ENCODE measurements around the gene SNX19. TPM values are rescaled to one million over a fixed set of nuclear protein-coding genes. Genes with fewer than 3 reads are reported as not detected.
A peak's percentile ranks its signal among the peaks of the same experiment; 100 is the strongest.

The SNX19 gene
- total RNA-seq, 1 donor from 2014 or later = 56.3 TPM

GRCh38 chr11:130828741-130829140 lies 87.5 kb downstream of the SNX19 start:
- Mint-ChIP-seq H3K9me3 (ENCODE audit: low read depth) (no peaks in the 10 kb centered on the region), H3K27me3 (peaks cover 12% of the 10 kb centered on the region), H3K36me3 (ENCODE audit: insufficient read depth) (no peaks in the 10 kb centered on the region), H3K4me1 (ENCODE audit: low read depth) (peaks cover 4% of the 10 kb centered on the region), H3K4me3 (ENCODE audit: low read depth) (no peak overlapping the region), H3K27ac (no peak overlapping the region)
- DNase-seq (ENCODE audit: low spot score, unreplicated experiment) = no peak
- TF ChIP-seq CTCF (IDR thresholded peaks at IDR 0.05; ENCODE audit: unreplicated experiment) = no peak

GRCh38 chr11:130827451-130828377 lies 88.6 kb downstream of the SNX19 start:
- no peak overlapping the region for H3K4me3 Mint-ChIP-seq (ENCODE audit: low read depth)
- peak; percentile 57 for TF ChIP-seq CTCF (IDR thresholded peaks at IDR 0.05; ENCODE audit: unreplicated experiment)
- no peaks in the 10 kb centered on the region for H3K9me3 Mint-ChIP-seq (ENCODE audit: low read depth)
- peaks cover 12% of the 10 kb centered on the region for H3K27me3 Mint-ChIP-seq
- no peaks in the 10 kb centered on the region for H3K36me3 Mint-ChIP-seq (ENCODE audit: insufficient read depth)
- peaks cover 4% of the 10 kb centered on the region for H3K4me1 Mint-ChIP-seq (ENCODE audit: low read depth)
- DNase-seq (ENCODE audit: low spot score, unreplicated experiment) = peak; percentile 37
- no peak overlapping the region for H3K27ac Mint-ChIP-seq

GRCh38 chr11:130826572-130826971 lies 89.7 kb downstream of the SNX19 start:
- no peak for TF ChIP-seq CTCF (IDR thresholded peaks at IDR 0.05; ENCODE audit: unreplicated experiment)
- Mint-ChIP-seq H3K27ac (no peak overlapping the region), H3K4me1 (ENCODE audit: low read depth) (peaks cover 4% of the 10 kb centered on the region), H3K4me3 (ENCODE audit: low read depth) (no peak overlapping the region), H3K36me3 (ENCODE audit: insufficient read depth) (no peaks in the 10 kb centered on the region), H3K27me3 (peaks cover 5% of the 10 kb centered on the region), H3K9me3 (ENCODE audit: low read depth) (no peaks in the 10 kb centered on the region)
- DNase-seq (ENCODE audit: low spot score, unreplicated experiment) = no peak

GRCh38 chr11:130825983-130826382 lies 90.3 kb downstream of the SNX19 start:
- H3K4me3 Mint-ChIP-seq (ENCODE audit: low read depth) = no peak overlapping the region
- no peaks in the 10 kb centered on the region for H3K36me3 Mint-ChIP-seq (ENCODE audit: insufficient read depth)
- H3K9me3 Mint-ChIP-seq (ENCODE audit: low read depth) = no peaks in the 10 kb centered on the region
- DNase-seq (ENCODE audit: low spot score, unreplicated experiment) = no peak
- no peak for TF ChIP-seq CTCF (IDR thresholded peaks at IDR 0.05; ENCODE audit: unreplicated experiment)
- H3K4me1 Mint-ChIP-seq (ENCODE audit: low read depth) = peaks cover 4% of the 10 kb centered on the region
- H3K27me3 Mint-ChIP-seq = peaks cover 8% of the 10 kb centered on the region
- H3K27ac Mint-ChIP-seq = no peak overlapping the region

GRCh38 chr11:130825561-130825960 lies 90.7 kb downstream of the SNX19 start:
- no peak overlapping the region for H3K27ac Mint-ChIP-seq
- no peak for TF ChIP-seq CTCF (IDR thresholded peaks at IDR 0.05; ENCODE audit: unreplicated experiment)
- H3K4me3 Mint-ChIP-seq (ENCODE audit: low read depth) = no peak overlapping the region
- H3K36me3 Mint-ChIP-seq (ENCODE audit: insufficient read depth) = no peaks in the 10 kb centered on the region
- no peak for DNase-seq (ENCODE audit: low spot score, unreplicated experiment)
- H3K9me3 Mint-ChIP-seq (ENCODE audit: low read depth) = no peaks in the 10 kb centered on the region
- H3K4me1 Mint-ChIP-seq (ENCODE audit: low read depth) = peaks cover 4% of the 10 kb centered on the region
- peaks cover 11% of the 10 kb centered on the region for H3K27me3 Mint-ChIP-seq
